ENCODE data around the gene HTR1B. TPM values are rescaled to one million over a fixed set of nuclear protein-coding genes. Genes with fewer than 3 reads are reported as not detected.

The HTR1B gene
- total and polyA plus RNA-seq, 5 donors, result not detected

DNA sequence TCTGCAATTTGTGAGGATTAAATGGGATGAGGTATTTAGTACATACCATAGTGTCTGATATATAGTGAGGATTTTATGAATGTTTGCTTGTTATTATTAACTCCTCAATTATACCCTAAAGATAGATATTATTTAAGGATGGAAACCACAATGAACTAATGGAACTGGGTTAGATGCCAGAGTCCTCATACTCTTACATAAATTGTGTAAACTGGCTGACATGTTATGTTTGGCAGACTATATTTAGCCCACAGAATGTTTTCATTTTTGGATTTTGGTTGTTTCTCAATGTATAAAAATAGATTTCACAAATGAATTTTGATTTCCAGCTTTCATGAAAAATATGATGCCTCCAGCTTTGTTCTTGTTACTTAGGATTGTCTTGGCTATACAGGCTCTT, 37.6 kb downstream of the HTR1B start:
- Histone ChIP-seq H3K4me3 (ENCODE audit: low read length) (no peak overlapping the region), H3K9me3 (ENCODE audit: control insufficient read depth, low read length) (no peaks in the 10 kb centered on the region), H3K27me3 (ENCODE audit: control insufficient read depth, insufficient read depth) (no peaks in the 10 kb centered on the region), H3K27ac (ENCODE audit: low read length) (no peak overlapping the region), H3K4me1 (ENCODE audit: control insufficient read depth, insufficient read depth, low read length) (no peaks in the 10 kb centered on the region)
- DNase-seq (no peak), ATAC-seq (no peak)
- intact Hi-C loops (cut with DNase I), result no loop called here

DNA sequence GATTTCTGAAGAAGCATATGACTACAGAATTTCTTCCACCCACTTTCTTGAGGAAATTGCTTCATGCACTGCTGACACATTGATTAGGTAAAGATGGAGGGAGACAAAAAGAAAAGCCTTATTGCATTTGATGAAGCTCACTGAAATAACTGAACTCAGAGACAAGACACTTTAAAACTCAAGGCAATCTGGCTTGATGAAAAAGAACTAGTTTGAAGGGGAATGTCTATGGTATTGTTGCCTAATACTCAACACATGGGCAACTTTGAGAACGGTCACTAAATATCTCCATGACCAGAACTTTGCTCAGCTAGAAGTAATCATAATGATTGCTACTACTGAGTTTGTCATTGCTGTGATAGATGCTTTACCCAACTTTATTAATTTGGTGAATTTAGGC, 38.1 kb downstream of the HTR1B start:
- ATAC-seq, result no peak
- 67% methylated on average over 1 of the region's 1 CpG for WGBS
- intact Hi-C loops (cut with DNase I), result no loop called here

DNA sequence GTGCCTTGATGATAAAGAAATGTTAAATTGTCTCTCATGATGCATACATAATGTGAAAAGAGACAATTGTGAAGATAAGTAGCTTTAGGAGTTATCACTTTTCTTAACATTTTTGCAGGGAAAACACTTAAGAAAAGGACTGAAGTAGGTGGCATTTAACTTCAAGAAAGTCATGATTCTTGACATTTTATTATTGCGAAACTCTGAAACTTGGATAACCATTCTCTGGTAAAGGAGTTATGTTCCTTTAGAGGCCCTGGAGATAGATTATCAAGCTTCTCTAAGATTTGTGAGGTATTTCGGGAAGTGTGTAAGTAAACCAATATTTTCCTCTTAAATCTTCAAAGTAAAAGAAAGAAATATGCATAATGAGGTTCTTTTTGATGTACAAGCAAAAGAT, 38.5 kb downstream of the HTR1B start:
- no peak overlapping the region for H3K27ac ChIP-seq (ENCODE audit: low read length)
- H3K9me3 ChIP-seq (ENCODE audit: control insufficient read depth, low read length), result no peaks in the 10 kb centered on the region
- no peak overlapping the region for H3K4me3 ChIP-seq (ENCODE audit: low read length)
- no peaks in the 10 kb centered on the region for H3K4me1 ChIP-seq (ENCODE audit: control insufficient read depth, insufficient read depth, low read length)
- 68% methylated on average over 2 of the region's 2 CpGs for WGBS
- intact Hi-C loops (cut with DNase I), result no loop called here
- no peaks in the 10 kb centered on the region for H3K27me3 ChIP-seq (ENCODE audit: control insufficient read depth, insufficient read depth)
- DNase-seq (no peak), ATAC-seq (no peak)

More for the DNA sequence above, 38.1 kb downstream of the HTR1B start:
- Histone ChIP-seq H3K9me3 (ENCODE audit: control insufficient read depth, low read length) (no peaks in the 10 kb centered on the region), H3K27me3 (ENCODE audit: control insufficient read depth, insufficient read depth) (no peaks in the 10 kb centered on the region), H3K4me3 (ENCODE audit: low read length) (no peak overlapping the region), H3K27ac (ENCODE audit: low read length) (no peak overlapping the region), H3K4me1 (ENCODE audit: control insufficient read depth, insufficient read depth, low read length) (no peaks in the 10 kb centered on the region)
- no peak for DNase-seq

DNA sequence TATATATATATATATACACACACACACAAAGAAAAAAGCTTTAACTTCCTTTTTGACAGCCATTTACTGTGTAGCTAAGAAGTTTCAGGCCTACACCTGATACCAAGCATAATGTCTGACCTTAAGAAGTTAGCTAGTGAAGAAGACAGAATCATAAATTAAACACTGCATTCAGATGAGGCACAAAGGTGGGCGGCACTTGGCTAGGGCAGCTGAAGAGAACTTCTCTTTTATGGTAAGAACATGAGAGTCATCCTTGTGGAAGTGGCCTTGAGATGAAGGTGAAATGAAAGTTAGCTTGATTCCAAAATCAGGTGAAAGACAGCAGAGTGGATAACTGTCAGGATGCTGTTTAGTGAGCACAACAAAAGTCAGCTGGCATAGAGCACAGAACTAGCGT, 46.5 kb downstream of the HTR1B start:
- no peak overlapping the region for H3K27ac ChIP-seq (ENCODE audit: low read length)
- no peaks in the 10 kb centered on the region for H3K4me1 ChIP-seq (ENCODE audit: control insufficient read depth, insufficient read depth, low read length)
- H3K4me3 ChIP-seq (ENCODE audit: low read length), result no peak overlapping the region
- H3K27me3 ChIP-seq (ENCODE audit: control insufficient read depth, insufficient read depth), result no peaks in the 10 kb centered on the region
- ATAC-seq (no peak), DNase-seq (no peak)
- H3K9me3 ChIP-seq (ENCODE audit: control insufficient read depth, low read length), result no peaks in the 10 kb centered on the region
- intact Hi-C loops (cut with DNase I), result no loop called here
- 89% methylated on average over 2 of the region's 2 CpGs for WGBS

DNA sequence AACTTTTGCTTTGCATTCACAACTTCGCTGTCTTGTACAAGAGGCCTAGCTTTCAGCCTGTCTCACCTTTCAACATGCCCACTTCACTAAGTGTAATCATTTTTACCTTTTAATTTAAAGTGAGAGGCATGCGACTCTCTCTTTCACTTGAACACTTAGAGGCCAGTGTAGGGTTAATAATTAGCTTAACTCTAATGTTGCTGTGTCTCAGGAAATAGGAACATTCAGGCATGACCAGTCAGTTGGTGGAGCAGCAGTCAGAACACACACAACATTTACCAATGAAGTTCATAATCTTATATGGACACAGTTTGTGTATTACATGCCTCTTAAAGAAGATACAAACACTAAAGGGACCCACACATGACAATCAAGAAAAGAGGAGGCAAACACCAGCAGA, 47.6 kb downstream of the HTR1B start:
- WGBS, result 78% methylated on average over 2 of the region's 2 CpGs
- intact Hi-C loops (cut with DNase I), result no loop called here
- Histone ChIP-seq H3K9me3 (ENCODE audit: control insufficient read depth, low read length) (no peaks in the 10 kb centered on the region), H3K27ac (ENCODE audit: low read length) (no peak overlapping the region), H3K4me3 (ENCODE audit: low read length) (no peak overlapping the region), H3K4me1 (ENCODE audit: control insufficient read depth, insufficient read depth, low read length) (no peaks in the 10 kb centered on the region), H3K27me3 (ENCODE audit: control insufficient read depth, insufficient read depth) (no peaks in the 10 kb centered on the region)
- ATAC-seq (no peak), DNase-seq (no peak)

Other genes with a start within 250 kb of the HTR1B start
- gene MEI4, start 189.5 kb upstream of the HTR1B start, total RNA-seq, result 1 to 10 TPM in 3 of 4 donors, under 1 TPM in 1; 0.97 to 2.8 (median 1.5) TPM
- 0.59 TPM for gene MEI4, start 189.5 kb upstream of the HTR1B start, polyA plus RNA-seq